IPS-NIHi7 (cell line): ENCODE measurements around the gene CNTN4.

Experiments
- DNase-seq: peaks from one replicate; pipeline ENCODE4 v3.0.0; 2012; ENCODE audit warnings: mixed read lengths; ENCODE audit errors: extremely low spot score

CNTN4 gene

DNA sequence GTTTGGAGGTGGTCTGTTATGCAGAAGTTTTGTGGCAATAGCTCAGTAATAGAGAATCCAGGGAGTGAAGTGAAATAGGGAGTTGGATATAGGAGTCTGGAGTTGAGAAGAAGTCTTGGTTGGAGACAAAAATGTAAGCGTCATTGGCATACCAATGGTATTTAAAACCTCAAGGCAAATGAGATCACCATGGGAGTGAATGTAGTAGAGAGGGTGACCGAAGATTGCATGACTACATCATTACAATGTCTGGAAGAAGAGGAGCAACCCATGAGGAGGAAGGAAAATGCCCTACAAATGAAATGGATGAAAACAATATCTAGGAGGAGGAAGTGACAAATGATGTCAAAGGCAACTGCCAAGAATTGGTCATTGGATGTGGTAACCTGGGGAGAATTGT is 54.4 kb downstream of the CNTN4 start:
- no peak for DNase-seq

DNA sequence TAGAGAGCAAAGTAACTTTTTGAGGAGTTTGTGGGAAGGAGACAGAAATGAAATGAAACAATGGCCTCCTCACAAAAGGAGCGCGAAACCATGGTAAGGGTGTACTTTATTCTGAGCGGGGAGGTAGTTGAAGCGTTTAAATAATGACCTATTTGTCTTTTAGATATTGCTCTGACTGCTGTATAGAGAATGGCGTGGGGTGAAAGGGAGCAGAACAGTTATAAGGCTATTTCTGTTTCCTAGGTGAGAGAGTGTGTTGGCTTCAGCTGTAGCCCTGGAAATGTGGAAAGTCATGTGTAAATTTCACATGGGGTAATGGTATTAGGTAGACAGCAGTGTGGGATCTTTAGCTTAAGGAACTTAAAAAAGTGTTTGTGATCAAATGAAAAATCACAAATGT is 54.9 kb downstream of the CNTN4 start:
- DNase-seq, result no peak

DNA sequence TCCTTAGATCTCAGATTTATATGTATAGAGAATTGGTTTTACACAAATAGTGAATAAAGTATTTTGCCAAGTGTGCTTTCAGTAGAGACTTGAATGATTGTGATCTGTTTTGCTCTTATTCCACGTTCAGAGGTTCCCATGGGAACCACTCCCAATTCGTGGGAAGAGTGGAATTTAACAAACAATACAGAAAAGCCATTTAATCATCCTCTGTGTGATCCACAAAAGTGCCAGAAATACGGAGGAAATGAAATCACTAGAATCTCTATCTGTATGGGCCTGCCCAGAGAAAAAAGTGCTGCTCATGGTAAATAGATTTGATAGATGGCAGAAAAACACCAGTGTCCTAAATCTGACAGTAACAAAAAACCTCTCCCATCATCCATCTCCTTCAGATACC is 56.0 kb downstream of the CNTN4 start:
- DNase-seq, result no peak

DNA sequence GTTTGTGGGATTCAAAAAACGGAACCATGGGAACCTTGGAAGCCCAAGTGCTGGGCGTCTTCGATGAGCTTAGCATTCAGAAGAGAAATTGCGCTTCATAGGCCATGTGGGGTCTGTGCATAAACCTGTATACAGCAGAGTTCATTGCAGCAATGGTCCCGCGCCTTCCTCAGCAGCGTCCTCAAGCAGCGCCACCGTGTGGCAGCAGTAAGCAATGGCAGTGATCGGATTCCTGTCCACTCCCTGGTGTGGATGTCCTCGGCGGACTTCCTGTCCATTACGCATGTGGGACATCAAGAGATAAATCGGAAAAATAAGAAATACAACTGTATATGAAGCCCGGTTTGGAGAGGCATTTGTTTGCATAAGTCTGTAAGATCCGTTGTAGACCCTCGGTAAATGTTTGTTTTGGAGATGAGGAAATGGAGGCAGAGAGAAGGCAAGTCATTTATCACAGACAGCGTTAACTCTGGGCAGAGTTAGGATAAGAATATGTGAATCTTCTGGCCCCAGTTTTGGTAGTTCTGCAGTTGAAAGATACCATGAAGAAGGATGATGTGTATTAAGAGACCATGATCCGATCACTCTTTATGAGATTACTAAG is 57.7 kb downstream of the CNTN4 start:
- peak; percentile 41 for DNase-seq

DNA sequence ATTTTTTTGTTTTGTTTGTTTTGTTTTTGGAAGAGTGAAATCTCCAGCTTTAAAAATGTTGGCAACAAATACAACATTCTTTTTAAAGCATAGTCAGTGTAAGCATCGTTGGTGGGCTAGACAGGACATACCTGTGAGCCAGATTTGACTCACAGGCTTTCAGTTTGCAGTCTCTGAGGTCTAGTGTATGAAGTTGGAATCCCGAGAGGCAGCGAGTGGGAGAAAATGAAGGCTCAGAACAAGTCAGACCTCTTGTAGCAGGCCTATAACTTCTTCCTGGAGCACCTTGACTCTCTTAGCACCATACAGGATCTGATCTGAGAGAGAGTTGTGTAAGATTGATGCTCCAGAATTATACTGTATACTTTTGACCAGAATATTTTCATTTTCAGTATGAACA is 60.2 kb downstream of the CNTN4 start:
- DNase-seq, result no peak

DNA sequence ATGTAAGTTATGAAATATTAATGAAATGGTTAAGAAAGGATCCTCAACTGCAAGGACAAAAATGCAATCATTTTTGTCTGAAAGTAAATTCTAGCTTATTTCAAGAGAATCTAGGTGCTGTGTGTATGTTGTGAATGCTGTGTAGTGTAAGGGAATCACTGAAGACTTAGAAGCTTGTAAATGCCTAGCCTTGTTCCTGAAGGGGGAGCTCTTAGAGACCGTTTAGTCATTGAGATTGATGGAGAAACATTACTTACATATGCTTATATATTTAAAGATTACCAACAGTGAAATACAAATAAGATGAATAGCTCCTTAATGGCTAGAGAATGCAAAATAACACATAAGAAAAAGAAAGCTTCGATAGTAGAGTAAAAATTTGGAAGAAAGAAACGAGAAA is 67.9 kb downstream of the CNTN4 start:
- DNase-seq, result no peak

DNA sequence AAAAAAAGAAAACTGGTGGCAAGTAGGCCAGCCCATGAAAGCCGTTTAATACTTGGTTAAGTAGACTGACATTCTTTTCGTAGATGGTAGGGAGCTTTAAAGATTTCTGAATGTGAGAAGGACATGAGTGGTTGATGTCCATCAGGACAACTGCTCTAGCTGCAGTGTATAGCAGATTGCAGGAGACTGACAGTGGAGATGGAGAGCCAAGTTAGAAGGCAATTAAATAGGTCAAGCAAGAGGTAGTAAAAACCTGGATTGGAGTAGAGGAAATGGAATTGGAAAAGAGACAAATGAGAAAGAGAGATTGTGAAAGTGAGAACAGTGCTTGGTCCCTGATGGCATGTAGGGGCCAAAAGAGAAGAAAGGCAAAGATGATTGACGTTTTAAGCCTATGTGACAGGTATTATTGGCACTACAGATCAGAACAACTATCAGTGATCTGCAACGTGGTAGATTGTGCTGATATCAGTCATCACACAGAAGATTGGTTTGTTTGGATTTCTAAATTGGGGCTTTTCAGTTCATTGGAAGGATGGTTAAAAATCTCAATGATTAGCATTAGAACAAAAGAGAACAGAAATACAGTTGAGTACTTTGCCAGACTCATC is 74.0 kb downstream of the CNTN4 start:
- DNase-seq, result no peak

DNA sequence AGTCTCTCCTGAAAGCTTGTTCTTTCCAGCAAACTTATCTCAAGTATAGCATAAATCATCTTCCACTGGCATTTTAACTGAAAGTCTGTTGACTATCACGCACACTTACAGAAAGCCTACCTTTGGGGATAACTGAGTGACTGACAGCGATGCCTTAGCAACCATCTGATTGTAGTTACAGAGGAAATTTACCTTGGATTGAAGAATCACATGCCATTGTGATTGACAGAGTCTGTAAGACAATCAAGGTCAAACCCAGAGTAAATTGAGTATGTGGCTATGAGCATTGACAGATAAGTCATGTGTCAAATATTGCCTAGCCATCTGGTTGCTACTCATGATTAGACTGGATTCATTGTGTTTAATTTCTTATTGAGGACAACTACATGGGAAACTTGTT is 82.0 kb downstream of the CNTN4 start:
- no peak for DNase-seq

DNA sequence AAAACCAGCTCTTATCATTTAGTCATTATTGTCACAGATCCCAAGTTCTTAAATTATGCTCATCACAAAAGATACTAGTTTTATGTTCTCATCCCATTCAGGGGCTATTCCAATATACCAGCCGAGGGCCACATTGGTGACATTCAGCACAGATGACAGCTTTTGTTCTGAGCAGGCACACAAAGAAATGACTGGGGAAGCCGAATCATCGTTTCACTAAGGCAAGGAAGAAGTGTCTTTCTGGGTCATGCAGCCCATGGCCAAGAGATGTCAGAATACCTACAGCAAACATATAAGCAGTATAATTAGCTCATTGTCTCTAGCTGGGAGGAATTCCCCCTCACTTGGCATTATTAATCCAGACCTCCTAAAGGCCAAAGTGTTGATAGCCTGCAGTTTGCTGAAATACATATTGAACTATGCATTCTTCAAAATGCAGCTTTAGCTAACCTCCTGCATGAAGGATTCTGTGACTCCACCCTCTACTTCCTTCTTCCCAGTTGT is 100.2 kb downstream of the CNTN4 start:
- DNase-seq, result no peak

DNA sequence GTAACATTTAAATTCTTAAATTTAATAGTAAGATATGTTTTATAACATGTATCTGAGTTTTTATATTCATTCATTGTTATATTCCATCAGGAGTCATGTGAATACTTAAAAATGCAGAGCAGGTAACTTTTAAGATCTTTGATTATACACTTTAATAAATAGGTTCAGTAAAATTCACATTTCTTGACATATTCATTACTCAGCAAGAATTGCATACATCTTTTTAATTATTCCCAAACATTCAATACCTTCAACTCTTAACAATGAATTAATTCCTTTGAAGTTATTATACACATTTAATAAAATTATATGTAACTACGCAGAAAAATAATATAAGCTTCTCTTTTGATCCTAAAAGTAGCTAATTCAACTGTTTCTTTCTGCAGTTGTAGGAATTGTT is 105.4 kb downstream of the CNTN4 start:
- DNase-seq, result no peak

DNA sequence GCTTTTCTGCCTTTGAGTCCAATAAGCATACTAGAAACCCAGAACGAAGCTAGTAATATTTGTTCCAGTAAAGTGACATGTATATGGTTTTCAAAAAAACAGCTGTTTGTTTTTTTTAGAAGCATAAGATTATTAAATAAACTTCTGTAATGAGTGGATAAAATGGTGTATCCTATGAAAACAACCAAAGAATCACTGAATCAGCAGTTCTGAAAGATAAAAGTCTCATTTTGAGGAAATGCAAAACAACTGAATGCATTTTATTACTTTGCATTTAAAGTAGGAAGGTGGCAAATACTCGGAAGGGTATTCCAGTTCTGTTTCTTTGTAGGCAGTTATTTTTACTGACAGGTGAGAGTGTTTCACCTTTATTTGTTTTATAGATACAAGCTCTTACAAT is 107.0 kb downstream of the CNTN4 start:
- DNase-seq, result no peak

DNA sequence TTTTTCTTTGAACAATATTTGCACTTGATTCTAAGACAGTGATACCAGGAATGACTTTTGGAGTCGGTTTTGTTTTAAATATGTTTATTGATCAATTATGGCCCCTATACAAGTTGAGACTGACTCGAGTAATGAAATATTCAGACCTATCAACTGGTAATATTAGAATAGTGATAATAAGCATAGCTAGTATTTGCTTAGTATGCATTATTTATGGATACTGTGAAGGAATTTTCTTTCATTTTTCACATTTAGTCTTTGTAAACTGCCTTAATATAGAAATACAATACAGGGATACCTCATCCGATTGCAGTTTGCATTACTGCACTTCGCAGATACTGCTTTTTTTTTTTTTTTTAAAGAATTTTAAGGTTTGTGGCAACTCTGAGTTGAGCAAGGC is 107.9 kb downstream of the CNTN4 start:
- no peak for DNase-seq

DNA sequence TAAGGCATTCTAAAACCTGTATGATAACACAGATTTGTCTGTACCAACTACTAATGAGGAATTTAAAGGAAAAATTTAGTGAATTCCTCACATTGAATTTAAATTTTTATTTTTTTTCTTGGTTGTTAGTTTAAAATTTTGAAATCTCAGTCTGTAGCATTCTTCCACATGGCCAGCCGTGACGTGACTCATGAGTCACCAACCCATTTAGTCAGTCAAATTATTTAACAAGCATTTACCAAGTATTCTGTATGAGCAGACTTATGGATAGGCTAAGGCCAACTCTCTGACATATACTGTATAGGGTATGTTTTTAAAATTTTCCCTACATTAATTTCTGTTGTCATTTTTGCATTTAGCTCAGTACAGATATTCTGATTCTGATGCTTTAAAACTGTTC is 112.9 kb downstream of the CNTN4 start:
- DNase-seq, result no peak

DNA sequence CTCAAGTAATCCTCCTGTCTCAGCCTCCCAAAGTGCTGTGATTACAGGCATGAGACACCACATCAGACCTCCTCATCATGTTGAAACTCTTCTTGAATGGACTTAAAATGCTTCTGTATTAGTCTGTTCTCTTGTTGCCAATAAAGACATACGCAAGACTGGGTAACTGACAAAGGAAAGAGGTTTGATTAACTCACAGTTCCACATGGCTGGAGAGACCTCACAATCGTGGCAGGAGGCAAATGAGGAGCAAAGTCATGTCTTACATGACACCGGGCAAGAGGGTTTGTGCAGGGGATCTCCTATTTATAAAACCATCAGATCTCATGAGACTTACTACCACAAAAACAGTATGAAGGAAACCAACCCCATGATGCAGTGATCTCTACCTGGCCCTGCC is 113.5 kb downstream of the CNTN4 start:
- no peak for DNase-seq

DNA sequence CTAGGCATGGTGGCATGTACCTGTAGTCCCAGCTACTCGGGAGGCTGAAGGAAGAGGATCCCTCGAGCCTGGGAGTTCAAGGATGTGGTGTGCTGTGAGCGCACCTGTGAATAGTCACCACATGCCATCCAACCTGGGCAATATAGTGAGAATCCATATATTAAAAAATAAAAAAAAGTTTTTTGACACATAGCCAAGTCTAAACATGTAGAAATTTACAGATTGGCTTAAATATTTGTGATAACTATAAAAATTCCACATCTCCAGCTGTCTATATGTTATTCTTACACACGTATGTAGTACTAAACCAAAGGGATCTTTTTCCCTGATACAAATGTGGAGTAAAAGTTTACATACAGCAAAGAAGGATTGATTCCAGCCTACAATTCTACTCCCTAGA is 119.7 kb downstream of the CNTN4 start:
- DNase-seq, result no peak

DNA sequence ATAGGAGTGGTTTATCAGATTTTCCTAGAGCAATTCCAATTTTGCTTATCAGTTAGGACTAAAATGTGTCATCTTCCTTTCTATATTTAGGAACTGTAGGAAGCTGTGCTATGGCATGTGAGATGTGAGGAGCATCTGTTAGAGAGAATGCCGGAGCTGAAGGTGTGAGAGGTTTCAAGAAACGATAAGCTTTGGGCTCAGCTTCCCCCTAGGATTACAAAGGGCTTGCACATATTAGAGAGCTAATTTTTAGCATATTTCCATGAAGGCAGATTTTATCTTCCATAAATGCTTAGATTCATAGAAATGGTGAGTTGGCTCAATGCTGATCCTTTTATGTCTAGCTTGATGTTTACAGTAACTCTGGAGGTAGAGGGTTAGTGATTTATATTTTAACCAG is 120.2 kb downstream of the CNTN4 start:
- no peak for DNase-seq

DNA sequence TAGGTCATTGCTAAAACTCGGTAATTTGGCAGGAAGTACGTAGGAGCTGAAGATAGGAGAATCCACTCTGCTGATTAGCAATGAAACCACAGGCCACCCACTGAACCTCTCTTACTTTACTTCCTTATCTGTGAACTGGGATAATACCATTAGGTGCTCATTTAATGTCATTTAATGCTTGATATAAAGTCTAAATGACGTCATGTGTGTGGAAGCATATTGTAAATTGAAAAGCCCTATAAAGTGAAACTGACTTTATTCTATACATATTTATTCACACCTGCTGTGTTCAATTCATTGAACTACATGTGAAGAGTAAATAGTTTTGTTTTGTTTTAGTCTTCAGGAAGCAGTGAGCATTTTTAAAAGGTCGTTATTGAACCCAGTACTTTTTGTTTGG is 137.5 kb downstream of the CNTN4 start:
- DNase-seq, result no peak

DNA sequence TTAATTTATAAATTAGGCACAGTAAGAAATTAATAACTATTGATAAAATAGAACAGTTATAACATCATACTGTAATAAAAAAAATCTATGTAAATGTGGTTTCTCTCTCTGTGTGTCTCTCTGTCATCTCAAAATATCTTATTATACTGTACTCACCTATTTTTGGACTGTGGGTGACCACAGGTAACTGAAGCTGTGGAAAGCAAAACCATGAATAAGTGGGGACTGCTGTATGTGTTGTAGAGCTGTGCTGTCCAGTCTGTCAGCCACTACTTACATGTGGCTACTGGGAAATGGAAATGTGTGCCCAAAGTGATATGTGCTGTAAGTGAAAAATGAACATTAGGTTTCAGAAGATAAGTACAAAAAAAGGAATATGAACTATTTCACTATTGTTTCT is 145.5 kb downstream of the CNTN4 start:
- no peak for DNase-seq

DNA sequence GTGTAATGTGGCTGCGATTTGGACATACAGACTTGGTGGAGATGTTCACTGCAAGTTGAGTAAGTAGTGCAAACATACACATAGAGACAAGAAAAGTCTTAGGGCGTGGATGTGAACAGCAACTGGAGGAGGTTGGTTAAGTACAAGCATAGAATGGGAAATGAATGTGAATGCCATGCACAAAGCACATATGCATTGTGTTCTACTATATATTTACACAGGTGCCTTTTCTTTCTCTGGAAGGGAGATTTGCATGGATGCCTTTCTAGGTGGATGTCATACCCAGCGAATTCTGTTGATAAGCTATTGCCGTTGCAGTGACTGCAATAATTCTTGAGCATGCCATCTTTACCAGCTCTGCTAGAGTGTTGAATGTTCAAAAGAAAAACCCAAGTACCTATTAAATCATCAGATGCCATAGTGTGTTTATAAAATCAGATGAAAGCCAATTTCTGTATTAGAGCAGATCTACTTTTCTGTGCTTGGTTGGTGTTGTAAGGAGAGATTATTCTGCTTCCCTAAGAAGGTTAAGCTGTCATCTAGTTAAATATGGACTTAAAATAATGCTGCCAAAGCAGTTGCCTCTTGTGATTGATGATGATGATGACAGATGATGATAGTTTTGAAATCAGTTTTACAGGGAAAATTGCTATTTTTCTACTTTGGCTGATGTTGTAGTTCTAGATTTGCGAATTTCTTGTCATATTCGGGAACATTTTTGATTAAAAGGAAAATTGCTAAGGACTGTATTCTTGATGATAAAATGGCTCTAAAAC is 148.4 kb downstream of the CNTN4 start:
- no peak for DNase-seq

DNA sequence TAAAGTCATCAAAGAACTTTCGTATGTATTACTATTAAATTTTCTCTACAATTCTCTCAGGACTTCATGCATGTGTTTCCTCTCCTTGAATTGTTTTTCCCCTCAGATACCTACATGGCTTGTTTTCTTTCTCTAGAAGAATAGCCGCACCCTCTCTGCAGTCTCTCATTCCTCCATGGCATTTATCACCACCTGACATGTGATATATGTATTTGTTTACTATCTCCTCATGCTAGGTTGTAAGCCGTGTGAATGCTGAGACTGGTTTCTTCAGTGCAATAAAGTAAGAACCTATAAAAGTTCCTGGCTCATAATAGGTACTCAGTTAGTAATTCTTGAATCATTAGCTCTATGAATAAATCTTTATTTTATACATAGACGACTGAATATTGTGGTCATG is 149.2 kb downstream of the CNTN4 start:
- DNase-seq, result no peak

DNA sequence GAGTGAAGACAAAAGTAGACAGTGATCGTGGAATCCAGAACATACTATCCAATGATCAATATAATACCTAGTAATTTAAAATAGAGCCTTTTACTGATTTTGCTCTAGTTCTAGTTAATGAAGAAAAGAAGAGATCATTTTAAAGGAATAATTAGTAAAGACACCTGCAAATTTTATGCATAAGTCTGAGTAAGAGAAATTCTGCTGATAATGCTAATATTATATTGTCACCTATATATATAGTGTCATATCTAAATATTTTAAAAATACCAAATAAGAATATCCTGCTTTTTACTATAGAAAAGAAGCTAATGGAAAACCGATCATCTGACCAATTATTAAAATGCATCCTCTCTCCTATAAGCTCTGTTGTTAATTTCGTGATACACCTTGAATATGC is 152.1 kb downstream of the CNTN4 start:
- DNase-seq, result no peak

DNA sequence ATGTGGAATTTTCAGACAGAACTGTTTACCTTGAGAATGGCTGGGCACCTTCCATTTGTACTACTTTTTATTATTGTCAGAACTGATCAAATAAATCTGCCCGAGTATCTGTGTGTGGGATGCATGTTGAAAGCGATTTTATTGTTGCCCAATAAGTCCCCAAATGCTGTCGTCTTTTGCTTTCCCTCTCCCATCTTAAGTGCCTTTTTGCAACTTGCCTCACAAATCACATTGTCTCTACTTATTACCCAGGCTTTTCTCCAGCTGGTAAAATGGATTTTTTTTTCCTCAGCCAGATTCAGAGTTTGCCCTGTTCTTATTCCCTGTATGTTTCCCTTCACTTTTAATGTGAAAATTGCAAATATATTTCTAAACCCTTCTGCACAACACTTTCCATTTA is 163.1 kb downstream of the CNTN4 start:
- DNase-seq, result no peak

DNA sequence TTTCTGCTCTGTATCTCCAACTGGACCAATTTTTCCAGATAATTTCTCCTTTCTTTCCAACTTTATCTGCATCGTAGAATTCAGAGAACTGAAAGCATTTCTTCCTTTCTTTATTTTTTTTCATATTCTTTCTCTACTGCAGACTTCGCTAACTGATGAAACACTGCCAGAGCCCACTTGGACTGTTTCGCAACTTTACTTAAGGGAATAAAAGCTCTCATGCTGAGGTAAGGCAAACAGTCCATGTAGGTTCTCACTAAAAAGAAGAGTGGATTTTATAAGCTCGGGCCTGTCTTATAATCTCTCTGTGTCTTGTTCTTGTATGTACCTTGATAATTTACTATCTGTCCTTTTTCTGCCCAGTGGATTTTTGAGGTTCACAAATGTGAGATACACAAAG is 163.5 kb downstream of the CNTN4 start:
- DNase-seq, result no peak
